Vagina (tissue), 2 donors: ENCODE data around the gene TIMM10B. TPM values are rescaled to one million over a fixed set of nuclear protein-coding genes. Genes with fewer than 3 reads are reported as not detected.

Experiments
- DNase-seq, 2 donors: peaks; one replicate each; pipeline ENCODE4 v3.0.0-alpha.2; 2017; ENCODE audit errors: extremely low spot score in 2 of 2
- H3K27ac ChIP-seq: fragments of 200-600 bp; sonication (generic); one replicate; pipeline ENCODE4 v1.5.1; 2019
- H3K27me3 ChIP-seq: fragments of 200-600 bp; sonication (generic); one replicate; pipeline ENCODE4 v1.5.1; 2019
- H3K36me3 ChIP-seq, 2 donors: fragments of 200-600 bp; sonication (generic); one replicate each; pipeline ENCODE4 v1.5.1; 2017 to 2019
- H3K4me1 ChIP-seq: fragments of 200-600 bp; sonication (generic); one replicate; pipeline ENCODE4 v1.5.1; 2019
- H3K4me3 ChIP-seq, 2 donors: fragments of 200-600 bp; sonication (generic); 1 replicate in 1 of 2; 2 replicates in 1 of 2; pipeline ENCODE4 v1.5.1; 2016 to 2019
- H3K9me3 ChIP-seq: fragments of 200-600 bp; sonication (generic); one replicate; pipeline ENCODE4 v1.5.1; 2019
- CTCF ChIP-seq, 3 experiments: fragments of 450-650 bp in 2 of 3; fragments of 200-600 bp in 1 of 3; sonication (generic) in 1 of 3; IDR thresholded peaks; one replicate each; pipeline ENCODE4 v1.5.1; 2017 to 2019; ENCODE audit warnings: antibody characterized with exemption in 3 of 3, mild to moderate bottlenecking in 2 of 3, moderate library complexity in 2 of 3
- POLR2A ChIP-seq, 2 donors: fragments of 450-650 bp; IDR thresholded peaks; one replicate each; pipeline ENCODE4 v1.6.1; 2017; ENCODE audit warnings: antibody characterized with exemption in 2 of 2, mild to moderate bottlenecking in 2 of 2, moderate library complexity in 2 of 2
- POLR2AphosphoS5 ChIP-seq, 2 donors: sonication (generic); formaldehyde crosslinking; IDR thresholded peaks; one replicate each; pipeline ENCODE4 v1.9.0; 2017; ENCODE audit warnings: antibody characterized with exemption in 2 of 2, mild to moderate bottlenecking in 2 of 2, low read depth in 1 of 2; ENCODE audit not compliant: insufficient read depth in 1 of 2
- intact Hi-C: fragments of 100-400 bp; cut with DNase I; formaldehyde crosslinking; loops from one replicate; pipeline ENCODE4 v1.15.1; 2023
- total RNA-seq: library from RNA; depleted of rRNA; stranded (reverse); fragments of >200 nt; gene quantifications from one replicate; pipeline ENCODE4 v1.2.3, GENCODE V29; 2016

The TIMM10B gene
- total RNA-seq, 1 donor from 2014 or later, result 98.7 TPM

- H3K9me3 ChIP-seq, result no peaks in the 10 kb centered on the region
- TF ChIP-seq POLR2A (IDR thresholded peaks at IDR 0.05) (no peak), POLR2AphosphoS5 (IDR thresholded peaks at IDR 0.05; ENCODE audit: insufficient read depth in 1 of 2, low read depth in 1 of 2) (no peak), CTCF (IDR thresholded peaks at IDR 0.05) (no peak)
- peaks cover 38% of the 10 kb centered on the region for H3K4me1 ChIP-seq
- no peak overlapping the region for H3K4me3 ChIP-seq
- peaks cover 0 to 23% of the 10 kb centered on the region in 2 donors for H3K36me3 ChIP-seq
- intact Hi-C loops, result no loop called here
- H3K27me3 ChIP-seq, result no peaks in the 10 kb centered on the region
- H3K27ac ChIP-seq, result peak overlapping the region; percentile 93
- no peak for DNase-seq
These were observed 6.3 kb upstream of the TIMM10B start for GRCh38 chr11:6474806-6475500.

DNA sequence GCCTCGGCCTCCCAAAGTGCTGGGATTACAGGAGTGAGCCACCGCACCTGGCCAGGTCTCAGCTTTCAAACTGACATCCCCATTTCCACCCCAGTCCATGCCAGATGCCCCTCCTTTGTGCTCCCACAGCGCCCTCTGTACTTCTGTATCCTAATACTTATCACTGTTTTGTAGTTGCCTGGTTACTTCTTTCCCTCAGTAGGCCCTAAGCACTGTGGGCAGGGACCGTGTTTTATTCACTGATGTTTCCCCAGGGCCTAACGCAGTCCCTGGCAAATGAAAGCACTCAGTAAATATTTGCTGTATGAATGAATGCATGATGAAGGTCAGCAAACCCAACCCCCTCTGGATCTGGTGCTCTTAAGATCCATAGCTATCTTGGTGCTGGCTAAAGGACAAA, 5.4 kb upstream of the TIMM10B start:
- Histone ChIP-seq H3K36me3 (peaks cover 0 to 23% of the 10 kb centered on the region in 2 donors), H3K27me3 (no peaks in the 10 kb centered on the region), H3K4me1 (peaks cover 42% of the 10 kb centered on the region), H3K4me3 (no peak overlapping the region), H3K27ac (no peak overlapping the region), H3K9me3 (no peaks in the 10 kb centered on the region)
- intact Hi-C loops, result no loop called here
- no peak for DNase-seq
- TF ChIP-seq POLR2A (IDR thresholded peaks at IDR 0.05), result no peak
- TF ChIP-seq POLR2AphosphoS5 (IDR thresholded peaks at IDR 0.05; ENCODE audit: insufficient read depth in 1 of 2, low read depth in 1 of 2), result no peak
- TF ChIP-seq CTCF (IDR thresholded peaks at IDR 0.05), result no peak

DNA sequence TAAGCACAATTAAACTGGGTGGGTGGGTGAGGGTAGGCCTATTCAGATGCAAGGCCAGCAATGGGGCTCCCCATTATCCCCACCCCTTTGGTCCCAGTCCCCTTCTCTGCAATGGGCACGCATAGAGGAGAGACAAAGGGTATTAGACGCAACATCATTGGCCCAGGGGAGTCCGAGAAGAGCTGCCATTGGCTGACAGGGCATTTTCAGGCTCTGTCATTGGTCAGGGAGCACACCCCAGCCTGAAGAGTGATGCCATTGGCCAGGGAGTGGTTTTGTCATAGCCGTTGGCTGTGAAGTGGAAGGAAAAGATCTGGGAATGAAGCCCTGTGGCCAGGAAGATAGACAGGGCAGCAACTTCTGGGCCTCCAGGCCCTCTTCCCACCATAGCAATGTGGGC, 4.7 kb upstream of the TIMM10B start:
- Histone ChIP-seq H3K27ac (no peak overlapping the region), H3K4me3 (no peak overlapping the region), H3K36me3 (peaks cover 0 to 23% of the 10 kb centered on the region in 2 donors), H3K4me1 (peaks cover 42% of the 10 kb centered on the region), H3K27me3 (no peaks in the 10 kb centered on the region), H3K9me3 (no peaks in the 10 kb centered on the region)
- no peak for DNase-seq
- intact Hi-C loops, result no loop called here
- TF ChIP-seq CTCF (IDR thresholded peaks at IDR 0.05) (no peak), POLR2A (IDR thresholded peaks at IDR 0.05) (no peak), POLR2AphosphoS5 (IDR thresholded peaks at IDR 0.05; ENCODE audit: insufficient read depth in 1 of 2, low read depth in 1 of 2) (no peak)

- no peak for DNase-seq
- no peaks in the 10 kb centered on the region for H3K9me3 ChIP-seq
- H3K4me3 ChIP-seq, result peak overlapping the region; percentile 66 to 70
- peaks cover 0 to 49% of the 10 kb centered on the region in 2 donors for H3K36me3 ChIP-seq
- H3K27me3 ChIP-seq, result no peaks in the 10 kb centered on the region
- peaks cover 37% of the 10 kb centered on the region for H3K4me1 ChIP-seq
- intact Hi-C loops, result no loop called here
- TF ChIP-seq POLR2AphosphoS5 (IDR thresholded peaks at IDR 0.05; ENCODE audit: insufficient read depth in 1 of 2, low read depth in 1 of 2), result no peak
- TF ChIP-seq CTCF (IDR thresholded peaks at IDR 0.05), result no peak
- TF ChIP-seq POLR2A (IDR thresholded peaks at IDR 0.05), result no peak
- peak overlapping the region; percentile 95 for H3K27ac ChIP-seq
These were observed 894 bp upstream of the TIMM10B start for GRCh38 chr11:6480299-6480914.

DNA sequence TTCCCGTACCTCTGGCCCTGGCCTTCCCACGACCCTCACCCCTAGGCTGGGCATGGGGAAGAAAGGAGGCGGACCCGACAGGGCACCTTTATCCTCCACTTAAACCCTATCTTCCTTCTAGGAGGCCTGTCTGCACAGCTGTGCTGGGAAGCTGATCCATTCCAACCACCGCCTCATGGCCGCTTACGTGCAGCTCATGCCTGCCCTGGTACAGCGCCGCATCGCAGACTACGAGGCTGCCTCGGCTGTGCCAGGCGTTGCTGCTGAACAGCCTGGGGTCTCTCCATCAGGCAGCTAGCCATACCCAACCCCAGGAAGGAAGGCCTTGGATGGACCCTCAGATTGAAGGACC, 599 bp downstream of the TIMM10B start:
- H3K36me3 ChIP-seq, result peaks cover 0 to 46% of the 10 kb centered on the region in 2 donors
- TF ChIP-seq POLR2AphosphoS5 (IDR thresholded peaks at IDR 0.05; ENCODE audit: insufficient read depth in 1 of 2, low read depth in 1 of 2) (no peak), CTCF (IDR thresholded peaks at IDR 0.05) (no peak), POLR2A (IDR thresholded peaks at IDR 0.05) (no peak)
- intact Hi-C loops, result no loop called here
- no peaks in the 10 kb centered on the region for H3K9me3 ChIP-seq
- peak overlapping the region; percentile 95 for H3K27ac ChIP-seq
- no peaks in the 10 kb centered on the region for H3K27me3 ChIP-seq
- peaks cover 37% of the 10 kb centered on the region for H3K4me1 ChIP-seq
- DNase-seq, result no peak
- H3K4me3 ChIP-seq, result peak overlapping the region; percentile 66 to 70
